ENCODE data around the gene GFM2.
"Not testable (repeated sequence)": the region's sequence is repeated elsewhere in the genome, so short reads cannot be mapped to it uniquely, and the experiment has no call there.

DNA sequence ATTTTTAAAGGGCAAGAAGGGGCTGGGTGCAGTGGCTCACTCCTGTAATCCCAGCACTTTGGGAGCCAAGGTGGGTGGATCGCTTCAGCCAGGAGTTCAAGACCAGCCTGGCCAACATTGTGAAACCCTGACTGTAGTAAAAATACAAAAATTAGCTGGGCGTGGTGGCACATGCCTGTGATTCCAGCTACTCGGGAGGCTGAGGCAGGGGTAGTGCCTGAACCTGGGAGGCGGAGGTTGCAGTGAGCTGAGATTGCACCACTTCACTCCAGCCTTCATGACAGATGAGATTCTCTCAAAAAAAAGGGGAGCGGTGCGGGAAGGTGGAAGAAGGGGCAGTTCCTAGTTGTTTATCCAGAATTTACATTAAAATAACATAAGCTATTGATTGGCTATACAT, 90.5 kb downstream of the GFM2 start:
- not testable (repeated sequence) for TF ChIP-seq POLR2AphosphoS5 (IDR thresholded peaks at IDR 0.05); CTCF (IDR thresholded peaks at IDR 0.05 in 8 of 11, conservative IDR thresholded peaks at IDR 0.05 in 3 of 11); POLR2A (IDR thresholded peaks at IDR 0.05)

Measured in spleen (tissue), 7 donors.